Activated CD4-positive, alpha-beta T cell treated with anti-CD3 and anti-CD28 coated beads, Interleukin-2, amount 50 U/mL, for 4 hours (primary cell): ENCODE data around the gene AZU1.
"Not testable (repeated sequence)": the region's sequence is repeated elsewhere in the genome, so short reads cannot be mapped to it uniquely, and the experiment has no call there.

Experiments used
- DNase-seq, 2 experiments: peaks; one replicate each; pipeline ENCODE4 v3.0.0-alpha.2; 2020

The AZU1 gene

DNA sequence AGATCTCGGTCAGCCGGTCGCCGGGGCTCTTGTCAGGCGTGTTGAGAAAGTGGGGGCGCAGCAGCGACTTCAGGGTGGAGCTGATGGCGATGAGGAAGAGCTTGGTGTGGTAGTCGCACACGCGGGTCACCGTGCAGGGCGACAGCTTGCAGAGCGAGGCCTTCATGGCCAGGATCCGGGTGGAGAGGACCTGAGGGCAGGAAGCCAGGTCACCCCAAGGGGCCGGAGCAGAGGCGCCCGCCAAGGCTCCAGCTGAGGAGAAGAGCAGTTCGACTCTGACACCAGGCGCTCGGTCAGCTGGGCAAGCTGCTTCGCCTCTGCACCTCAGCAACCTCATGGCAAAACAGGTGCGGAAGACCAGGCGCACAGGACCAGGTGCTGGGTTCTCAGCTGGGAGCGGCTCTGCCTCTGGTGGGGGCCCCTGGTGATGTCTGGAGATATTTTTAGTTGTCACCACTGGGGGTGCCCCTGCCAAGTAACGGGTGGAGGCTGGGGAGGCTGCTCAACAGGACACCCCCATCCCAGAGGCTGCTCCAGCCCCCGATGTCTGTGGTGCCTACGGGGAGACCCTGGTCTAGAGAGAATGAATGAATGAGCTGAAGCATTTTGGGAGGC, 47.7 kb downstream of the AZU1 start:
- no peak for DNase-seq

DNA sequence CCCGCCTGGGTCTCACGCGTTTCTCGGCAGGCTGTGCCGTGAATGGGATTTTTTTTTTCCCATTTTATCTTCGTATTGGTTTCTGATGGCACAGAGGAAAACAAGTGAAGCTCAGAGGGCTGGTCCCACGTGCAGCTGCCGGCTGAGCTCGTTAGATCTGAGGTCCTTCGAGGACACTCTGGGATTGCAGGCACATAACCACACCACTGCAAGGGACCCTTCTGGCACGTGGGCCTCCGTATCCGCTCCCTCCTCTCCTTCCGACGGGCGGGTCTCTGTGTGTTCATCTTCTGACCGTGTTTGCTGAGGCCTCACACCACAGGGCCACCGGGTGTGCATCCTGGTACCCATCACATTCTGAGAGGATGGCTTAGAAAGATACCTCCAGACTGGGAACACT, 48.5 kb downstream of the AZU1 start:
- DNase-seq: no peak

DNA sequence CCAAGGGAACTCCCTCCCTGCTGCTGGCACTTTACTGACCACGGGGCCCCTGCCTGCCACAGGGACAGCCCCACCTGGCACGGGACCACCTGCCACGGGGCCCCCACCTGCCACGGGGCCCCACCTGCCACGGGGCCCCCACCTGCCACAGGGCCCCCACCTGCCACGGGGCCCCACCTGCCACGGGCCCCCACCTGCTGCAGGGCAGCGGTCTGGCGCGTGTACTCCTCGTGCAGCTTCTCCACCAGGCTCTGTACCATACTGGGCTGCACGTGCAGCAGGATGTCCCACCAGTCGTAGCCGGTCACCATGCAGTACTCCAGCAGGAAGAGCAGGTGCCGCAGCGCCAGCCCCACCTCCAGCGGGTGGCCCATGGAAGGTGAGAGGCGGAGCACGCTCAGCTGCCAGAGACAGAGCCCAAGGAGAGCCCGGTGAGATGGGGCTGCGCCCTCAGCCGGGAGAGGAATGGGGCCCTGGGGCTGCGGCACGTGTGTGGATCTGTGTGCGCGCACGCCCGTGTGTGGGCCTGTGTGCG, 49.2 kb downstream of the AZU1 start:
- DNase-seq: no peak

DNA sequence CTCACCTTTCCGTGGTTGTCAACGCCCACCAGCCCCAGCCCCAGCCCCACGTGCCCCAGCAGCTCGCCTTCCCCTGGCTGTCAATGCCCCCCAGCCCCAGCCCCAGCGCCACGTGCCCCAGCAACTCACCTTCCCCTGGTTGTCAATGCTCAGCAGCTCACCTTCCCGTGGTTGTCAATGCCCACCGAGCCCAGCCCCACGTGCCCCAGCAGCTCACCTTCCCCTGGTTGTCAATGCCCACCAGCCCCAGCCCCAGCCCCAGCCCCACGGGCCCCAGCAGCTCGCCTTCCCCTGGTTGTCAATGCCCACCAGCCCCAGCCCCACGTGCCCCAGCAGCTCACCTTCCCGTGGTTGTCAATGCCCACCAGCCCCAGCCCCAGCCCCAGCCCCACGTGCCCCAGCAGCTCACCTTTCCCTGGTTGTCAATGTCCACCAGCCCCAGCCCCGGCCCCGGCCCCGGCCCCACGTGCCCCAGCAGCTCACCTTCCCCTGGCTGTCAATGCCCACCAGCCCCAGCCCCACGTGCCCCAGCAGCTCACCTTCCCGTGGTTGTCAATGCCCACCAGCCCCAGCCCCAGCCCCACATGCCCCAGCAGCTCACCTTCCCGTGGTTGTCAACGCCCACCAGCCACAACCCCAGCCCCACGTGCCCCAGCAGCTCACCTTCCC, 50.5 kb downstream of the AZU1 start:
- DNase-seq: not testable (repeated sequence)

DNA sequence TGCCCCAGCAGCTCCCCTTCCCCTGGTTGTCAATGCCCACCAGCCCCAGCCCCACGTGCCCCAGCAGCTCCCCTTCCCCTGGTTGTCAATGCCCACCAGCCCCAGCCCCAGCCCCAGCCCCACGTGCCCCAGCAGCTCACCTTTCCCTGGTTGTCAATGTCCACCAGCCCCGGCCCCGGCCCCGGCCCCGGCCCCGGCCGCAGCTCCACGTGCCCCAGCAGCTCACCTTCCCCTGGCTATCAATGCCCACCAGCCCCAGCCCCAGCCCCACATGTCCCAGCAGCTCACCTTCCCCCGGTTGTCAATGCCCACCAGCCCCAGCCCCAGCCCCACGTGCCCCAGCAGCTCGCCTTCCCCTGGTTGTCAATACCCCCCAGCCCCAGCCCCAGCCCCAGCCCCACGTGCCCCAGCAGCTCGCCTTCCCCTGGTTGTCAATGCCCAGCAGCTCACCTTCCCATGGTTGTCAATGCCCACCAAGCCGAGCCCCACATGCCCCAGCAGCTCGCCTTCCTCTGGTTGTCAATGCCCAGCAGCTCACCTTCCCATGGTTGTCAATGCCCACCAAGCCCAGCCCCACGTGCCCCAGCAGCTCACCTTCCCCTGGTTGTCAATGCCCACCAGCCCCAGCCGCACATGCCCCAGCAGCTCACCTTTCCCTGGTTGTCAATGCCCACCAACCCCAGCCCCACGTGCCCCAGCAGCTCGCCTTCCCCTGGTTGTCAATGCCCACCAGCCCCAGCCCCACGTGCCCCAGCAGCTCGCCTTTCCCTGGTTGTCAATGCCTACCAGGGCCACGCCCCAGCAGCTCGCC, 51.3 kb downstream of the AZU1 start:
- DNase-seq: not testable (repeated sequence)

DNA sequence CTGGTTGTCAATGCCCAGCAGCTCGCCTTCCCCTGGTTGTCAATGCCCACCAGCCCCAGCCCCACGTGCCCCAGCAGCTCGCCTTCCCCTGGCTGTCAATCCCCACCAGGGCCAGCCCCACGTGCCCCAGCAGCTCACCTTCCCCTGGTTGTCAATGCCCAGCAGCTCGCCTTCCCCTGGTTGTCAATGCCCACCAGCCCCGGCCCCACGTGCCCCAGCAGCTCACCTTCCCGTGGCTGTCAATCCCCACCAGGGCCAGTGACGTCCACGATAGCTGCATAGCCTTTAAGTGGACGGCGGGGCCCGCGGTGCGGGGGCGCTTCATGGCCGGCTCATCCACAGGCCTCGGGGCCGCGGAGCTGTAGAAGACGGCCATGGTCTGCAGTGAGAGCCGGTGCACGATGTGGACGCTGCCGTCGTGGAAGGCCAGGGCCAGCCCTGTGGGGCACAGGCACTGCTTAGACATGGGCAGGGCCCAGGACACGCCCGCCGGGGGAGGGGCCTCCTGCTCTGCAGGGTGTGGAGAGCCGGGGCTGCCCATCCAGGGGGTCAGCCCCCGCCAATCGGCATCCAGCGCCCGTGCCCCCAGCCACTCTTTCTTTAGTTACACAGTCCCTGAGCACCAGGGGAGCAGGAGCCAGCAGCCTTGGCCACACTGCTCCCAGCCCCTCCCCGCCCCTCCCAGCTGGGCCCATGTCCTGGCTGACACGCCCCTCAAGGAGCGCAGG, 52.2 kb downstream of the AZU1 start:
- DNase-seq: no peak
